HG03378 (cell line): ENCODE measurements around the gene CNGB1.
"Not testable (repeated sequence)": the region's sequence is repeated elsewhere in the genome, so short reads cannot be mapped to it uniquely, and the experiment has no call there.

Source experiments
- ATAC-seq: cut with Tn5 transposase; IDR thresholded peaks from one replicate; pipeline ENCODE4 v1.9.1; 2021; ENCODE audit warnings: mild to moderate bottlenecking, moderate library complexity; ENCODE audit not compliant: unreplicated experiment

CNGB1 gene

DNA sequence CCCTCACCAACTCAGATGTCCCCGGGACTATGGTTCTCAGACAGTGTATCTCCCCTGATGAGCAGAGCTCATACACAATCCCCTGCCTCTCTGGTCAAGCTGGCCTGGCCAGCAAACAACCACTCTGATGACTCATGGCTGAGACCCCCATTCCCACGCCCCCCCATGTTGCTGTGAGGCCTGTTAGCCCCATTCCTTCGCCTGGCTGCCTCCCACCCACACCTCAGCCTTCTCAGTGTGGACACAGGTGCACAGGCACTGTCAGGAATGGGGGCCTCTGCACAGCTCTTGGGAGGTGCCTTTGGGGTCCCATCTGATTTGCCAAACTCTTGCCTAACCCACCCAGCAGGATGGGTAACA is 80.2 kb downstream of the CNGB1 start:
- ATAC-seq: no peak

- ATAC-seq: no peak
These were observed 80.8 kb downstream of the CNGB1 start for GRCh38 chr16:57889960-57890751.

DNA sequence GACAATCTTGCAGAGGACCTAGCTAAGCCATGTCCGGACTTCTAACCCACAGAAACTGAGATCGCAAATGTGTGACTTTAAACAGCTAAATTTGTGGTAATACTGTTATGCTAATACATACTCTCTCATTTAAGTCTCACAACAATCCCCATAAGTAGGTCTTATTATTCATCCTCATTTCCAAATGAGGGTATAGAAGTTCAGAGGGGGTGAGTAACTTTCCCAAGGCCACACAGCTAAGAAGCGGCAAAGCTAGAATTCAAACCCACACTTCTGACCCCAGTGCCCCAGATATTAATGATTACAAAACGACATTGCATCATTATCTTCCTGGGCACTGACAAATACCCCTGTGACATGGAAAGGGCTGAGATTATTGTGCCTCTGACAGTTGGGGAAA is 81.4 kb downstream of the CNGB1 start:
- no peak for ATAC-seq

DNA sequence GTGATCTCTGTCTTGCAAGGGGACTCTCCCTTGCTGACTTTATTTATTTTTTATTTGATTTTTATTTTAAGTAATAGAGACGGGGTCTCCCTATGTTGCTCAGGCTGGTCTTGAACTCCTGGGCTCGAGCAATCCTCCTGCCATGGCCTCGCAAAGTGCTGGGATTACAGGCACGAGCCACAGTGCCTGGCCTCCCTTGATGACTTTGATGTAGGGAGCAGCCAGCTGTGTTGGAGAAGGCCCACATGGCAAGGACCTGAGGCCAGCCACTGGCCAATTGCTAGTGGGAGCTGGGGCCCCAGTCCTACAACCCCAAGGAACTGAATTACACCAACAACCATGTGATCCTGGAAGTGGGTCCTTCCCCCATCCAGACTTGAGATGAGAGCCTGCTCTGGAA is 81.8 kb downstream of the CNGB1 start:
- no peak for ATAC-seq

GRCh38 chr16:57888128-57888527 is 82.8 kb downstream of the CNGB1 start:
- ATAC-seq: no peak

- ATAC-seq: no peak
These were observed 83.2 kb downstream of the CNGB1 start for GRCh38 chr16:57887711-57888110.

DNA sequence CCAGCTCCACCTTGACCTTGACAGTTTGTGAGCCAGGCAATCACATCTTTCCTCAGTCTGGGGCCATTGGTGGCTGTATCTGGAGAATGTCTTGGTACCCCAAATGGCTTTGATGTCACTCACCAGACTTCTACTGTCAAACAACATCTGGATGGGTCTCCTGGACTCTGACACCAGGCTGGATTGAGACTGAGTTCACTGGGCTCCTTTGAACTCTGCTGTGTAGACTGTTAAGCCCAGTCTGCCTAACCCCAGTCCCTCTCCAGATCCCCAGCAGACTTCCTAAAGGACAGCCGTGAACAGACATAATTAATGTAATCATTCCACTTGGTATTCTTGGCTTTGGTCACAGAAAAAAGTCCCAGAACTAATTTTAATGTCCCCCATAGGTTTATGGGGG is 84.5 kb downstream of the CNGB1 start:
- ATAC-seq: no peak

DNA sequence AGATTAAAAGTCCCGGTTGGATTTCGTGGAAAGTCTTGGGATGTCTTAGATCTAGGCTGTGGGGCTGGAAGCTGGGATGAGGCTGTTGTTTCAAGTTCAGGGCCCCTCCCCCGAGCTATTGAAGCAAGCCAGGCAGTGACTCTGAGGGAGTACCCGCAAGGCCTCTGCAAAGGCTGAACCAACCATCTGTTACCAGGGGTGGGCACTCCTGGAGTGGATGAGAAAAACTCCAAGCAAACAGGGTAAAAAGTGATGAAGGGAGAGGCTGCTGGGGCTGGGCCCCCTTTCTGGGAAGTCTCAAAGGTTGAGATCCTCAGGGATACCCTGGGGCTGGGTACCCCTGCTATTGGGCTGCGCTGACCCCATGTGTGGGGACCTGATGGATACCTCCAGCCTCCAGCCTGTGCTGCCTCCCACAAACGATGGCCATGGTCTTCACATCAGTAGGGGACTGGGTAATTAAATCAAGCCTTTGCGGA is 86.2 kb downstream of the CNGB1 start:
- ATAC-seq: no peak

GRCh38 chr16:57883953-57884654 is 86.8 kb downstream of the CNGB1 start:
- ATAC-seq: no peak

- no peak for ATAC-seq
These were observed 87.4 kb downstream of the CNGB1 start for GRCh38 chr16:57883480-57883879.

- ATAC-seq: no peak
These were observed 88.1 kb downstream of the CNGB1 start for GRCh38 chr16:57882792-57883191.

GRCh38 chr16:57882206-57882605 is 88.7 kb downstream of the CNGB1 start:
- no peak for ATAC-seq

DNA sequence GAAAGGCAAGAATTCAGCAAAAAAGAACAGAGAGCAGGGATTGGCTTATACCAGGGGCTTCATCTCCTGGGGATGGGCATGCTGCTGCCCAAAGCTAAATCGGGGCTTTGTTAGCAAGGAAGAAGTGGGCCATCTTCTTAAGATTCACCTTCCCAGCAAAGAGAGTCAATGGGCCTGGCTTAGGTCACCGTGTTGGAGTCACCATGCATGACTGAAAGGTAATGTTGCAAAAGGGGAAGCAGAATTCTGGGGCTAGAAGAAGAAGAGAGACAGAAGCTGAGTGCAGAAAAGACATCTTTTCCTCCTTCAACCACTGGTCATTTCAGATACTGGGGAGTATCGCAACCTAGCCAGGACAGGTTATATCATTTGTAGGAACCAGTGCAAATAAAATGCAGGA is 92.3 kb downstream of the CNGB1 start:
- no peak for ATAC-seq

DNA sequence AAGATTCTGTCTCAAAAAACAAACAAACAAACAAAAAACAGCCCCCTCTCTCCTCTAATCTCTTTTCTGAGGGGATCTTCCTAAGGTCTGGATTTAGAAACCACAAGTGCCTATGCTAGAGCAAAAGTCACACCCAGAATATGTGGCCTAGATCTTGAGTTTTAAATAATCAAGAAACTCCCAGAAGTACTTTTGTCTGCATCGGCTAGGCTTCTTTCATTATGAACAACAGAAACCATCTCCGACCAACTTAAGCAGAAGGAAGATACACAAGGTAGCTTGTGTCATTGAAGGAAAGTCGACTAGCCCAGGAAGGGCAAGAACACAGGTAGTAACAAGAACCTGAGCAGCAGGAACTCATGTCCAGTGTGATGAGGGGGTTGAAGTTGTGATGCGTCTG is 94.7 kb downstream of the CNGB1 start:
- no peak for ATAC-seq

DNA sequence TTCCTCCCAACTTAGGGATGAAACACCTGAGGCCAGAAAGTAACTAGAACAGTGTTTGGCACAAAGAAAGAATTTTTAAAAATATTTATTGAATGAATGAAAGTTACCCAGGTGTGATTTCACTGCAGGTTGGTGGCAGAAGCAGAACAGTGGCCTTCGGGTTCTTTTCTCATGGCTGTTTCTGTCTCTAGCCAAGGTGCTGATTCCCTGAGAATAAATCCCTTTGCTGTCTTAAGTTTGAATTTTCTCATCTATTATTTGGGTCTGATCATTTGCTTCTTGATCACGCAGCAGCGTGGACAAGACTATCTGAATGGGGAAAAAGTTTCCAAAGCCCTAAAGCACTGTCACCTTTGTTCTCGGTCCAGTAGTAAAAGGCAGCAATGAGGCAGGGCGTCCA is 95.6 kb downstream of the CNGB1 start:
- no peak for ATAC-seq

- no peak for ATAC-seq
These were observed 97.7 kb downstream of the CNGB1 start for GRCh38 chr16:57873218-57873617.

DNA sequence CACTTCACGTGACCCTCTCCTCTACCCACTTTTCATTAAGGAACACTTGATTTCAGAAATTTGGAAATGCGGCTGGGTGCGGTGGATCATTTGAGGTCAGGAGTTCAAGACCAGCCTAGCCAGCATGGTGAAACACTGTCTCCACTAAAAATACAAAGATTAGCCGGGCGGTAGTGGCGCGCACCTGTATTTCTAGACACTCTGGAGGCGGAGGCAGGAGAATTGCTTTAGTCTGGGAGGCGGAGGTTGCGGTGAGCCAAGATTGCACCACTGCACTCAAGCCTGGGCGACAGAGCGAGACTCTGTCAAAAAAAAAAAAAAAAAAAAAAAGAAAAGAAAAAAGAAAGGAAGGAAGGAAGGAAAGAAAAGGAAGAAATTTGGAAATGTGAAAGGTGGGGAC is 98.2 kb downstream of the CNGB1 start:
- ATAC-seq: not testable (repeated sequence)

DNA sequence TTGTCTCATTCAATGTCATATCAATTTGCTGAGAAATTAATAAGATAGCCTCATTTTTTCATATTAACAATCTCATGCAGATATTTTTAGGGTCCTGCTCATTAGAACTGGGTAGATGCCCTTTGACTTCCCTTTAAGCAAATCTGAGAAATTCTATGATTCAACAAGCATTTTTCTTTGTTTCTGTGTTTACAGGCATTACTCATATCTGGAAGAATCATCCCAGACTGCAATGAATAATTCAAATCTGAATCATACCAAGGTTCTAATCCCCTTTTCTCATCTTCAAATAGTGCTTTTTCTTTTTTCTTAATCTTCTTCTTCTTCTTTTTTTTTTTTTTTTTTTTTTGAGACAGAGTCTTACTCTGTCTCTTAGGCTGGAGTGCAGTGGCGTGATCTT is 99.5 kb downstream of the CNGB1 start:
- ATAC-seq: no peak

- ATAC-seq: no peak
These were observed 100.0 kb downstream of the CNGB1 start for GRCh38 chr16:57870753-57871454.

DNA sequence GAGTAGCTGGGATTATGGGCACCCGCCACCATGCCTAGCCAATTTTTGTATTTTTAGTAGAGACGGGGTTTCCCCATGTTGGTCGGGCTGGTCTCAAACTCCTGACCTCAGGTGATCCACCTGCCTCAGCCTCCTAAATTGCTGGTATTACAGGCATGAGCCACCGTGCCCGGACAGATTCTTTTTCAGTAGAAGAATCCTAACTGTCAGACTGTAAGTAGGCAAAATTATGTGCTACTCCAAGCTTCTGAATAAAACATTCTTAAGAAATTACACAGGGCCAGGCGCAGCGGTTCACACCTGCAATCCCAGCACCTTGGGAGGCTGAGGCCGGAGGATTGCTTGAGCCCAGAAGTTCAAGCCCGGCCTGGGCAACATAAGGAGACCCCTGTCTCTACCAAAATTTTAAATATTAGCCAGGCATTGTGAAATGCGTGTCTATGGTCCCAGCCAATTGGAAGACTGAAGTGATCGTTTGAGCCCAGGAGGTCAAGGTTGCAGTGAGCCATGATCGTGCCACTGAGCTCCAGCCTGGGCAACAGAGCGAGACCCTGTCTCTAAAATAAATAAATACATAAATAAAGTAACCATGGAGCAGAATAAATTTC is 101.9 kb downstream of the CNGB1 start:
- ATAC-seq: no peak

DNA sequence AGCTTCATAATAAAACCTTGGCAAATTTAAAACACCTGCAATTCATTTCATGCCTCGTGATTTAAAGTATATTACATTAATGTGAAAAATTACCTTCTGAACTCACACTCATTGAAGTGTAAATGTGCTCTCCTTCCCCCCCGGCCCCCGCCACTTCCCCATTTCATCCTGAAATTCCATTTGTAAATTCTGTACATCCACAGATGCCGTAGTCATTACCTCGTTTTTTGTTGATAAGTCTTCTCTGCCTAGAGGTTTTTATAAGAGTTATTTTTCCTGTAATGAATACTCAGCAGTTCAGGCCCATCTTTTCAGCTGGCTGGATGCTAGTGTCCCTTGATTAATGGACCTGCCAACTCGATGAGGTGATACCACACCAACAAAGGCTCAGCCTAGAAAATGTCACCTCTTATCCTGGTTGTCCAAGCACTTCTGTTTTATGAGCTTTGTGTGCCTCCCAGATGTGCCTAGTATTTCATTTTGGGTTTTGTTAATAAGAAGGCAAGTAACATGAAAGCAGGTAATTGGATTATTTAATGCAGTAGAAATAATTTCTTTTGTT is 103.8 kb downstream of the CNGB1 start:
- no peak for ATAC-seq
